H1 (cell line): Measurements from ENCODE around the gene CBLC. TPM values are rescaled to one million over a fixed set of nuclear protein-coding genes. Genes with fewer than 3 reads are reported as not detected.

Experiments
- CTCF ChIA-PET: fragments of 300-600 bp; sonication (Branson Sonifier 250); formaldehyde crosslinking; loops from one replicate; lab custom pipeline; 2021; ENCODE audit not compliant: partially characterized antibody; lab: Charles Lee
- POLR2A ChIA-PET: fragments of 300-600 bp; sonication (Branson Sonifier 250); formaldehyde crosslinking; loops from one replicate; lab custom pipeline; 2021; ENCODE audit warnings: inconsistent platforms; ENCODE audit not compliant: partially characterized antibody; lab: Charles Lee
- DNase-seq, 2 experiments: peaks; one replicate each; pipeline versions ENCODE4 v3.0.0 to v3.0.0-alpha.2; 2010 to 2022; ENCODE audit warnings: low spot score in 2 of 2, low read depth in 1 of 2, mixed read lengths in 1 of 2
- FAIRE-seq: peaks from 2 replicates; lab custom pipeline; 2011; peaks lifted over from hg19 to GRCh38; lab: Jason Lieb, UNC
- H2AFZ ChIP-seq: 2 replicates; pipeline ENCODE4 v1.8.1; 2012; ENCODE audit warnings: low read length, inconsistent platforms
- H2AK5ac ChIP-seq: 2 replicates; pipeline ENCODE4 v1.6.1; 2013; ENCODE audit warnings: low read depth, low read length
- H2BK120ac ChIP-seq: replicated peaks from 2 replicates; pipeline ENCODE3; 2013; ENCODE audit warnings: low read depth, low read length, inconsistent platforms
- H2BK12ac ChIP-seq: 2 replicates; pipeline ENCODE4 v1.6.1; 2013; ENCODE audit warnings: low read depth, low read length
- H2BK15ac ChIP-seq: 2 replicates; pipeline ENCODE4 v1.6.1; 2013; ENCODE audit warnings: low read length
- H2BK20ac ChIP-seq: 2 replicates; pipeline ENCODE4 v1.6.1; 2013; ENCODE audit warnings: low read length
- H2BK5ac ChIP-seq: 2 replicates; pipeline ENCODE4 v1.6.1; 2013; ENCODE audit warnings: low read depth, low read length
- H3K14ac ChIP-seq: 2 replicates; pipeline ENCODE4 v1.6.1; 2013; ENCODE audit warnings: inconsistent platforms; ENCODE audit not compliant: insufficient read length
- H3K18ac ChIP-seq: 2 replicates; pipeline ENCODE4 v1.6.1; 2013; ENCODE audit warnings: low read length; ENCODE audit errors: extremely low read depth
- H3K23ac ChIP-seq: 2 replicates; pipeline ENCODE4 v1.6.1; 2013; ENCODE audit warnings: inconsistent platforms; ENCODE audit not compliant: insufficient read length
- H3K23me2 ChIP-seq: 2 replicates; pipeline ENCODE4 v1.6.1; 2013; ENCODE audit warnings: low read depth, low read length
- H3K27ac ChIP-seq: 2 replicates; pipeline ENCODE4 v1.6.1; 2011; ENCODE audit warnings: low read depth, low read length, inconsistent platforms
- H3K27me3 ChIP-seq, 4 experiments: replicated peaks in 1 of 4; 1 replicate in 1 of 4; 2 replicates in 3 of 4; pipeline versions ENCODE4 v1.6.1 to v1.8.1; 2011 to 2013; ENCODE audit warnings: low read length in 3 of 4, mild to moderate bottlenecking in 3 of 4, inconsistent platforms in 2 of 4, mixed read lengths in 2 of 4, moderate library complexity in 1 of 4; ENCODE audit not compliant: control insufficient read depth in 3 of 4, insufficient read depth in 3 of 4; ENCODE audit errors: extremely low read depth in 1 of 4
- H3K36me3 ChIP-seq, 4 experiments: 2 replicates each; pipeline versions ENCODE4 v1.6.1 to v1.8.1; 2011 to 2013; ENCODE audit warnings: mild to moderate bottlenecking in 4 of 4, low read length in 3 of 4, moderate library complexity in 2 of 4, control low read depth in 1 of 4, inconsistent platforms in 1 of 4; ENCODE audit not compliant: insufficient read depth in 4 of 4, control insufficient read depth in 2 of 4
- H3K4ac ChIP-seq: replicated peaks from 2 replicates; pipeline ENCODE3; 2013; ENCODE audit warnings: low read length, low read depth, mixed read lengths, inconsistent platforms; ENCODE audit not compliant: insufficient read length
- H3K4me1 ChIP-seq, 4 experiments: replicated peaks in 1 of 4; 1 replicate in 1 of 4; 2 replicates in 3 of 4; pipeline versions ENCODE4 v1.6.1 to v1.8.1; 2011 to 2013; ENCODE audit warnings: low read length in 3 of 4, inconsistent platforms in 2 of 4, mixed read lengths in 1 of 4; ENCODE audit not compliant: insufficient read depth in 4 of 4, control insufficient read depth in 3 of 4
- H3K4me2 ChIP-seq, 2 experiments: 2 replicates each; pipeline versions ENCODE4 v1.6.1 to v1.8.1; 2011 to 2013; ENCODE audit warnings: low read depth in 2 of 2, low read length in 2 of 2, control low read depth in 1 of 2, inconsistent platforms in 1 of 2, mild to moderate bottlenecking in 1 of 2; ENCODE audit not compliant: insufficient read depth in 1 of 2
- H3K4me3 ChIP-seq, 4 experiments: fragments of 200-600, 300-600 bp in 1 of 4; sonication (generic), shearing (Covaris generic), sonication (Bioruptor Twin) in 1 of 4; 2 replicates each; pipeline versions ENCODE4 v1.5.1 to v1.8.1; 2011 to 2016; ENCODE audit warnings: low read length in 4 of 4, low read depth in 3 of 4, control low read depth in 2 of 4, inconsistent platforms in 2 of 4, mild to moderate bottlenecking in 2 of 4, mixed read lengths in 1 of 4, moderate library complexity in 1 of 4; ENCODE audit not compliant: insufficient read depth in 2 of 4; ENCODE audit errors: extremely low read depth in 1 of 4
- H3K56ac ChIP-seq: replicated peaks from 2 replicates; pipeline ENCODE3; 2013; ENCODE audit warnings: low read depth, mild to moderate bottlenecking, mixed read lengths, low read length, inconsistent platforms; ENCODE audit not compliant: insufficient read length
- H3K79me1 ChIP-seq: 2 replicates; pipeline ENCODE4 v1.6.1; 2013; ENCODE audit warnings: low read depth, low read length, control low read depth
- H3K79me2 ChIP-seq, 2 experiments: 2 replicates each; pipeline versions ENCODE4 v1.6.1 to v1.8.1; 2012 to 2013; ENCODE audit warnings: low read length in 2 of 2, mild to moderate bottlenecking in 2 of 2, inconsistent platforms in 1 of 2; ENCODE audit not compliant: insufficient read depth in 2 of 2, control insufficient read depth in 1 of 2
- H3K9ac ChIP-seq, 4 experiments: replicated peaks in 1 of 4; 1 replicate in 1 of 4; 2 replicates in 3 of 4; pipeline versions ENCODE4 v1.6.1 to v1.8.1; 2011 to 2013; ENCODE audit warnings: low read depth in 3 of 4, low read length in 3 of 4, control low read depth in 2 of 4, mild to moderate bottlenecking in 2 of 4, moderate library complexity in 2 of 4, inconsistent platforms in 1 of 4; ENCODE audit errors: extremely low read depth in 1 of 4
- H3K9me3 ChIP-seq, 2 experiments: 2 replicates each; pipeline versions ENCODE4 v1.6.1 to v1.8.1; 2012 to 2013; ENCODE audit warnings: mild to moderate bottlenecking in 2 of 2, moderate library complexity in 2 of 2, control low read depth in 1 of 2, inconsistent platforms in 1 of 2, low read depth in 1 of 2, low read length in 1 of 2, mixed read lengths in 1 of 2; ENCODE audit not compliant: insufficient read depth in 2 of 2
- H4K20me1 ChIP-seq, 2 experiments: replicated peaks in 1 of 2; 2 replicates each; pipeline versions ENCODE3 to v1.8.1; 2011 to 2013; ENCODE audit warnings: inconsistent platforms in 2 of 2, low read length in 2 of 2, mild to moderate bottlenecking in 1 of 2; ENCODE audit not compliant: insufficient read depth in 2 of 2, control insufficient read depth in 1 of 2
- H4K5ac ChIP-seq: 2 replicates; pipeline ENCODE4 v1.6.1; 2013; ENCODE audit warnings: low read length, low read depth, mixed read lengths, inconsistent platforms; ENCODE audit not compliant: insufficient read length
- H4K8ac ChIP-seq: 2 replicates; pipeline ENCODE4 v1.8.0; 2013; ENCODE audit warnings: mild to moderate bottlenecking, moderate library complexity, low read length, inconsistent platforms; ENCODE audit not compliant: insufficient read depth; ENCODE audit errors: extremely low read depth
- H4K91ac ChIP-seq: replicated peaks from 2 replicates; pipeline ENCODE3; 2013; ENCODE audit warnings: low read length, mixed read lengths, inconsistent platforms; ENCODE audit not compliant: insufficient read length
- CEBPB ChIP-seq: IDR thresholded peaks from 2 replicates; pipeline ENCODE4 v1.6.1; 2012; ENCODE audit warnings: low read depth, low read length
- EP300 ChIP-seq, 2 experiments: IDR thresholded peaks; 1 replicate in 1 of 2; 2 replicates in 1 of 2; pipeline ENCODE4 v1.6.1; 2011 to 2012; ENCODE audit warnings: low read depth in 2 of 2, low read length in 2 of 2, mild to moderate bottlenecking in 2 of 2, borderline replicate concordance in 1 of 2, inconsistent platforms in 1 of 2, moderate library complexity in 1 of 2
- PHF8 ChIP-seq: fragments of 200-600 bp; sonication (generic); conservative IDR thresholded peaks from 2 replicates; pipeline ENCODE4 v1.7.1; 2012; ENCODE audit warnings: low read depth, mild to moderate bottlenecking, inconsistent platforms, low read length, moderate library complexity
- TAF1 ChIP-seq: IDR thresholded peaks from 2 replicates; pipeline ENCODE4 v1.6.1; 2011; ENCODE audit warnings: mild to moderate bottlenecking, low read depth, low read length
- WGBS, 2 experiments: shearing (Covaris generic) in 1 of 2; methylation state at CpG; one replicate each; pipeline versions ENCODE4 v1.1.6 to v1.1.7; 2013 to 2015; ENCODE audit warnings: low lambda C conversion rate in 2 of 2, mixed read lengths in 2 of 2, inconsistent platforms in 1 of 2, low coverage in 1 of 2, missing lambda C conversion rate in 1 of 2; ENCODE audit not compliant: insufficient replicate concordance in 2 of 2, insufficient coverage in 1 of 2, insufficient read length in 1 of 2; ENCODE audit errors: extremely low coverage in 1 of 2, missing lambda C conversion rate in 1 of 2; 5-methylcytosine and 5-hydroxymethylcytosine counted together
- polyA plus RNA-seq, 7 experiments: library from polyadenylated mRNA; depleted of rRNA in 3 of 7; stranded (reverse) in 5 of 7; unstranded in 2 of 7; fragments of >200 nt in 5 of 7; fragments of 200-250 nt in 2 of 7; gene quantifications; 1 replicate in 5 of 7; 2 replicates in 1 of 7; 4 replicates in 1 of 7; pipeline versions ENCODE4 v1.2.1 to v1.2.3, GENCODE V29; 2011 to 2013; ENCODE audit warnings: missing spikeins in 2 of 7, mixed read lengths in 2 of 7
- total RNA-seq: library from RNA; stranded (reverse); fragmentation: NEBNext Ultra II Directional; extraction: Animal tissue kit (Norgen Biotek cat#: 25700); gene quantifications from 2 replicates; pipeline ENCODE4 v1.2.1, GENCODE V29; 2021

Gene CBLC
- total and polyA plus RNA-seq, 2 of the 8 experiments (the other 6 are each of a cell fraction or from before 2014, with no cell fraction given): 17.4 to 35.7 TPM

- peaks cover 2 to 23% (median 12%) of the 10 kb centered on the region in 4 experiments; a peak in 7 of 8 replicates for H3K36me3 ChIP-seq
- H3K18ac ChIP-seq: no peak overlapping the region
- H3K4me3 ChIP-seq: no peak overlapping the region
- no peak overlapping the region for H3K4me2 ChIP-seq
- no peak overlapping the region for H3K27ac ChIP-seq
- no peak overlapping the region for H2BK5ac ChIP-seq
- H3K4me1 ChIP-seq: peaks cover 2 to 5% (median 4%) of the 10 kb centered on the region in 4 experiments; a peak in 5 of 7 replicates
- H2BK20ac ChIP-seq: no peak overlapping the region
- 0 out of 2 replicates have a peak, but pooled peaks cover 1% of the 10 kb centered on the region for H3K23me2 ChIP-seq
- no peak overlapping the region for H4K91ac ChIP-seq
- 95% methylated on average over 5 of the region's 9 CpGs; no CpG with 5 or more reads in 1 of the 2 experiments for WGBS, 2 experiments
- no peak overlapping the region for H4K8ac ChIP-seq
- H3K79me1 ChIP-seq: no peaks in the 10 kb centered on the region
- no peaks in the 10 kb centered on the region for H3K9me3 ChIP-seq
- H3K14ac ChIP-seq: no peak overlapping the region
- DNase-seq (no peak), FAIRE-seq (no peak)
- H4K20me1 ChIP-seq: no peaks in the 10 kb centered on the region
- no peaks in the 10 kb centered on the region for H3K27me3 ChIP-seq
- H3K4ac ChIP-seq: no peak overlapping the region
- no peak overlapping the region for H2AK5ac ChIP-seq
- H3K23ac ChIP-seq: no peak overlapping the region
- H3K9ac ChIP-seq: no peak overlapping the region
- H3K79me2 ChIP-seq: no peaks in the 10 kb centered on the region
- POLR2A ChIA-PET: interaction anchor here (1.6 to 4.9 kb wide), 2 partner anchors 12 to 17 kb away, joined by 7 to 30 read pairs; partner anchors contain the start of gene BCAM
- no peak overlapping the region for H3K56ac ChIP-seq
- H2BK12ac ChIP-seq: no peak overlapping the region
- CTCF ChIA-PET: interaction anchor here (0.6 to 9.2 kb wide), 8 partner anchors 9 to 103 kb away, joined by 3 to 80 read pairs (median 6); partner anchors contain the start of gene NECTIN2
- H2AFZ ChIP-seq: no peak overlapping the region
- no peak overlapping the region for H2BK120ac ChIP-seq
- H4K5ac ChIP-seq: no peak overlapping the region
- H2BK15ac ChIP-seq: no peak overlapping the region
- no peak for TF ChIP-seq PHF8
- no peak for TF ChIP-seq TAF1
- TF ChIP-seq CEBPB: no peak
- TF ChIP-seq EP300 (IDR thresholded peaks at IDR 0.05; ENCODE audit: borderline replicate concordance in 1 of 2, low read depth in 2 of 2, low read length in 2 of 2): no peak
Measured at GRCh38 chr19:44792281-44792680, 14.6 kb downstream of the CBLC start.
